Activated T-cell treated with anti-CD3 and anti-CD28 coated beads for 1 hour (primary cell): ENCODE results near the gene SERPIND1.

Experiments used
- DNase-seq: peaks from one replicate; pipeline ENCODE4 v3.0.0-alpha.2; 2020; ENCODE audit warnings: low read depth

Gene SERPIND1

GRCh38 chr22:20775342-20775895 lies 1.5 kb downstream of the SERPIND1 start:
- no peak for DNase-seq

- no peak for DNase-seq
Observed at GRCh38 chr22:20776624-20777405, 2.9 kb downstream of the SERPIND1 start.

- DNase-seq = no peak
Observed at GRCh38 chr22:20777420-20778177, 3.7 kb downstream of the SERPIND1 start.

GRCh38 chr22:20779014-20779817 lies 5.3 kb downstream of the SERPIND1 start:
- no peak for DNase-seq

- DNase-seq = no peak
Observed at GRCh38 chr22:20779818-20780158, 5.9 kb downstream of the SERPIND1 start.

GRCh38 chr22:20781272-20781990 lies 7.5 kb downstream of the SERPIND1 start:
- no peak for DNase-seq

GRCh38 chr22:20782083-20782482 lies 8.2 kb downstream of the SERPIND1 start:
- no peak for DNase-seq

- DNase-seq = no peak
Observed at GRCh38 chr22:20782596-20783299, 8.8 kb downstream of the SERPIND1 start.

- no peak for DNase-seq
Observed at GRCh38 chr22:20783300-20783673, 9.4 kb downstream of the SERPIND1 start.

GRCh38 chr22:20783844-20784723 lies 10.2 kb downstream of the SERPIND1 start:
- peak; percentile 10 for DNase-seq

- no peak for DNase-seq
Observed at GRCh38 chr22:20785415-20785814, 11.5 kb downstream of the SERPIND1 start.

- no peak for DNase-seq
Observed at GRCh38 chr22:20786048-20786447, 12.1 kb downstream of the SERPIND1 start.

GRCh38 chr22:20786536-20786979 lies 12.6 kb downstream of the SERPIND1 start:
- DNase-seq = no peak

- DNase-seq = no peak
Observed at GRCh38 chr22:20787223-20787622, 13.3 kb downstream of the SERPIND1 start.

- DNase-seq = no peak
Observed at GRCh38 chr22:20787746-20788626, 14.1 kb downstream of the SERPIND1 start.

GRCh38 chr22:20788627-20789344 lies 14.9 kb downstream of the SERPIND1 start:
- DNase-seq = no peak

- no peak for DNase-seq
Observed at GRCh38 chr22:20792221-20792965, 18.5 kb downstream of the SERPIND1 start.
